B cell (primary cell): ENCODE measurements around the gene ZMYM4.

ENCODE experiments used
- EZH2 ChIP-seq: IDR thresholded peaks from 2 replicates; pipeline ENCODE4 v1.6.1; 2012; ENCODE audit warnings: borderline replicate concordance, low read depth, mild to moderate bottlenecking, moderate library complexity, low read length; ENCODE audit not compliant: insufficient read depth, poor library complexity, severe bottlenecking
- TF ChIP-seq, protein P1 (sequence below): fragments of 200-600 bp; IDR thresholded peaks from one replicate; pipeline ENCODE4 v1.8.0; 2022; ENCODE audit warnings: antibody characterized with exemption, mild to moderate bottlenecking

DNA sequence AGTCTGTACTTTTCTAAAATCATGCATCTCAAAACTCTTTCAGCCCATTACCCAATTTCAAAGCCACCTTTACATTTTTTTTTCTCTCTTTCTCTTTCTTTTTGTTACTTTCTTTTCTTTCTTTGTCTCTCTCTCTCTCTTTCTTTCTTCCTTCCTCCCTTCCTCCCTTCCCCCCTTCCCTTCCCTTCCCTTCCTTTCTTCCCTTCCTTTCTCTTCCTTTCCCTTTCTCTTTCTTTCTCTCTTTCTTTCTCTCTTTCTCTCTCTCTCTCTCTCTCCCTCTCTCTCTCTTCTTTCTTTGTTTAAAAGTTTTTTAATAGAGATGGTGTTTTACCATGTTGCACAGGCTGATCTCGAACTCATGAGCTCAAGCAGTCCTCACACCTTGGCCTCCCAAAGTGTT is 11.5 kb downstream of the ZMYM4 start:
- TF ChIP-seq, protein P1, sequence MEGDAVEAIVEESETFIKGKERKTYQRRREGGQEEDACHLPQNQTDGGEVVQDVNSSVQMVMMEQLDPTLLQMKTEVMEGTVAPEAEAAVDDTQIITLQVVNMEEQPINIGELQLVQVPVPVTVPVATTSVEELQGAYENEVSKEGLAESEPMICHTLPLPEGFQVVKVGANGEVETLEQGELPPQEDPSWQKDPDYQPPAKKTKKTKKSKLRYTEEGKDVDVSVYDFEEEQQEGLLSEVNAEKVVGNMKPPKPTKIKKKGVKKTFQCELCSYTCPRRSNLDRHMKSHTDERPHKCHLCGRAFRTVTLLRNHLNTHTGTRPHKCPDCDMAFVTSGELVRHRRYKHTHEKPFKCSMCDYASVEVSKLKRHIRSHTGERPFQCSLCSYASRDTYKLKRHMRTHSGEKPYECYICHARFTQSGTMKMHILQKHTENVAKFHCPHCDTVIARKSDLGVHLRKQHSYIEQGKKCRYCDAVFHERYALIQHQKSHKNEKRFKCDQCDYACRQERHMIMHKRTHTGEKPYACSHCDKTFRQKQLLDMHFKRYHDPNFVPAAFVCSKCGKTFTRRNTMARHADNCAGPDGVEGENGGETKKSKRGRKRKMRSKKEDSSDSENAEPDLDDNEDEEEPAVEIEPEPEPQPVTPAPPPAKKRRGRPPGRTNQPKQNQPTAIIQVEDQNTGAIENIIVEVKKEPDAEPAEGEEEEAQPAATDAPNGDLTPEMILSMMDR, result peak; percentile 20
- TF ChIP-seq EZH2, result no peak
